ENCODE measurements around the gene PLPP2.
"Not testable (repeated sequence)": the region's sequence is repeated elsewhere in the genome, so short reads cannot be mapped to it uniquely, and the experiment has no call there.

The PLPP2 gene

DNA sequence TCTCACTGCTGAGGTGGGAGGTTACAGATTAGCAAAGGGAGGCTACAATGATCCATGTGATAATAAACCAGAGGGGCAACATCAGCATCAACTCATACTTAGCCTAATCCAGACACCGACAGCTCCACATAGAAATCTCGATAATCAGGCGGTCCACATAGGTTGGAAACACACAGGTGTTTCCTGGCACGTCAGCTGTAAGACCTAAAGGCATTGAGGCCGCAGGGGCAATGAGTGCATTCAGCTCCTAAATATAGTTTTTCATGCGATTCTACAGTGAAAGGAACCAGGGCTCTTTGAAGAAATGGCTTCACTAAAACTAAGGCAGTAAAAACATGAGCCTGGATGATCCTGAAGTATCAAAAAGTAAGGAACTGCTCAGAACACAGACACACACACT, 19.3 kb downstream of the PLPP2 start:
- no peak for DNase-seq

DNA sequence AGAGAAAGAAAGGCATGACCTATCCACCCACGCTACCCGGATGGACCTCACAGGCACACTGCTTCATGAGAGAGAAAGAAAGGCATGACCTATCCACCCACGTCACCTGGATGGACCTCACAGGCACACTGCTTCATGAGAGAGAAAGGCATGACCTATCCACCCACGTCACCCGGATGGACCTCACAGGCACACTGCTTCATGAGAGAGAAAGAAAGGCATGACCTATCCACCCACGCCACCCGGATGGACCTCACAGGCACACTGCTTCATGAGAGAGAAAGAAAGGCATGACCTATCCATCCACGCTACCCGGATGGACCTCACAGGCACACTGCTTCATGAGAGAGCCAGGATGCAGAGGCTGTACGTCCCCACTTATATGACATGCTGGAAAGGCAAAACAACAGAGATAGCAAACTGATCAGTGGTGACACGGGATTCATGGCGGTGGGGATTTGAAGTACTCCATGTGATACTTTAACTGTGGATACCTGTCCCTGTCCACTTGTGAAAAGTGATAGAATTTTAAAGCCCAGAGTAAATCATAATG, 20.4 kb downstream of the PLPP2 start:
- not testable (repeated sequence) for DNase-seq

DNA sequence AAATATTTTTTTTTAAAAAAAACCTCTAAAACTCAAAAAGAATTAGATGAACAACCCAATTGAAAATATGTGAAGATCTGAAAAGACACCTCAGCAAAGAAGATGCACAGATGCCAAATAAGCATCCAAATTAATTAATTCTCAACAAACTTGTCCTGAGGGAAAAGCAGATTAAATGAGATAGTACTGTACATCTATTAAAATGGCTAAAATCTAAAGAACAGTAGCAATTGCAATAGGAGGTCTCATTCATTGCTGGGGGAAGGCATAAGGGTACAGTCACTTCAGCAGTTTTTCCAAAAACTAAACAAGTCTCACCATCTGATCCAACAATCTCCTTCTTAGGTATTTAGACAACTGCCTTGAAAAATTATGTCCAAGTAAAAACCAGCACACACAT, 22.0 kb downstream of the PLPP2 start:
- no peak for DNase-seq

DNA sequence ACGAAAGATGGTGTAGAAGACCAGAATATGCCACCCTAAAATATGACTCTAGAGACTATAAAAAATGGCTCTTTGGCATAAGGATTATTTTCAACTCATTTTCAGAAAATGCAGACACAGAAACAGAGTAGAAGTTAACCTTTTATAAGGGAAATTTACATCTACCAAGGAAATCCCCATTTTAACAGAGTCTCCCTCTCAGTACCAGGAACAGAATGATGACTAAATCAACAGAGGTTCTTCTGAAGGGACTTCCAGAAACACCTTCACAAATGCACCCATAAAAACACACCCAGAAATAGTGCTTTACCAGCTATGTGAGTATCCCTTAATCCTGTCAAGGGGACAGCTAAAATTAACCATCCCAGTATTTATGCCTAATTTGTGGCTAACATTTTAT, 29.1 kb downstream of the PLPP2 start:
- DNase-seq, result no peak

DNA sequence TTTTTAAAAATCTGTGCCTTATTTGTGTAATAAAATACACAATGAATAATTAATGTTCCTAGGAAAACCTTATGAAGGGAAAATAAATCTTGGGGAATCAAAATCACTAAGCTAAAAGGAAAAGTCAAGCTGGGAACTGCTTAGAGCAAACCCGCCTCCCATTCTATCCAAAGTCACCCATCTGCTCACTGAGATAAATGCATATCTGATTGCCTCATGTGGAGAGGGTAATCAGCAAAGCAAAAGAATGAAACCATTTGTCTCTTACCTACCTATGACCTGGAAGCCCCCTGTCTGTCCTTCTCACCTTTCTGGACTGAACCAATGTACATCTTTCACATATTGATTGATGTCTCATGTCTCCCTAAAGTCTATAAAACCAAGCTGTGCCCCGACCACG, 34.4 kb downstream of the PLPP2 start:
- not testable (repeated sequence) for DNase-seq

DNA sequence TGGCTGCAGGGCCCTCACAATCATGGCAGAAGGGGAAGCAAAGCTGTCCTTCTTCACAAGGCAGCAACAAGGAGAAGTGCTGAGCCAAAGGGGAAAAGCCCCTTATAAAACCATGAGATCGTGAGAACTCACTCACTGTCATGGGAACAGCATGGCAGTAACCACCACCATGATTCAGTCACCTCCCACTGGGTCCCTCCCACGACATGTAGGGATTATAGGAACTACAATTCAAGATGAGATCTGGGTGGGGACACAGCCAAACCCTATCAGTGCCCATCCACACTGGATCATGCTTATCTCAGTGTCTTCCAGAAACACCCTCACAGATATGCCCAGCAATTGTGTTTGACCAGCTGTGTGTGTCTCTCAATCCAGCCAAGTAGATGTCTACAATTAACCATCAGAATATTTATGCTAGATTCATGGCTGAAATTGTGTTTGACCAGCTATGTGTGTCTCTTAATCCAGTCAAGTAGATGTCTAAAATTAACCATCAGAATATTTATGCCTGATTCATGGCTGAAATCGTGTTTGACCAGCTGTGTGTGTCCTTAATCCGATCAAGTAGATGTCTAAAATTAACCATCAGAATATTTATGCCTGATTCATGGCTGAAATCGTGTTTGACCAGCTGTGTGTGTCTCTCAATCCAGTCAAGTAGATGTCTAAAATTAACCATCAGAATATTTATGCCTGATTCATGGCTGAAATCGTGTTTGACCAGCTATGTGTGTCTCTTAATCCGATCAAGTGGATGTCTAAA, 38.6 kb downstream of the PLPP2 start:
- DNase-seq, result not testable (repeated sequence)

DNA sequence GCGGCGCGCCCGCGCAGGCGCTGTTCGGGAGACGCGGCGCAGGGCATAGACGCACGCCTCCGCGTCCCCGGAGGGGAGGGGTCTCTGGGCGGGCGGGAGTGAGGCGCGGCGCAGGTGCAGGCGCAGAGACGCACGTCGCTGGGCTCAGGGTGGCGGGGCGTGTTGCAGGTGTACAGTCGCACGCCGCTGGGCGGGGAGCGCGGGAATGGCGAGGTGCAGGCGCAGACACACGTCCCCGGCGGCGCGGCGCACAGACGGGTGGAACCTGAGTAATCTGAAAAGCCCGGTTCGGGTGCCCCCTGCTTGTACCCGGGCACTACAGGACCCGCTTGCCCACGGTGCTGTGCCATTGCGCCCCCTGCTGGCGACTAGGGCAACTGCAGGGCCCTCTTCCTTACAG, 44.7 kb downstream of the PLPP2 start:
- no peak for DNase-seq

DNA sequence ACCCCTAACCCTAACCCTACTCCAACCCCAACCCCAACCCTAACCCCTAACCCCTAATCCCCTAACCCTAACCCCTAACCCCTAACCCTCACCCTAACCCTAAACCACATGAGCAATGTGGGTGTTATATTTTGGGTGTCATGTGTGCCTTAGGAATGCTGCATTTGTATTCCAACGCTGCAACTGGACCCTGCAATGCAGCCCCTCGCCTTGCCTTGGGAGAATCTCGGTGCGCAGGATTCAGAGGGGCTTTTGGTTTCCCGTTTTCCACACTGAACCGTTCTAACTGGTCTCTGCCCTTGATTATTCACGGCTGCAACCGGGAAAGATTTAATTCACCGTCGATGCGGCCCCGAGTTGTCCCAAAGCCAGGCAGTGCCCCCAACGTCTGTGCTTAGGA, 45.3 kb downstream of the PLPP2 start:
- not testable (repeated sequence) for DNase-seq

DNA sequence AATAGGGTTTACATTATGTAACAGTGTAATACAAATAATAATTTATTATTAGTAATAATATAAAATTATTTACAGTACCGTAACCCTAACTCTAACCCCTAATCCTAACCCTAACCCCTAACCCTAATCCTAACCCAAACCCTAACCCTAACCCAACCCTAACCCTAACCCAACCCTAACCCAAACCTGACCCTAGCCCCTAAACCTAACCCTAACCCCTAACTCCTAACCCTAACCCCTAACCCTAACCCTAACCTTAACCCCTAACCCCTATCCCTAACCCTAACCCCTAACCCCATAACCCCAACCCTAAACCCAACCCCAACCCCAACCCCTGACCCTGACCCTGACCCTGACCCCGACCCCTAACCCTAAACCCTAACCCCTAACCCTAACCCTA, 45.7 kb downstream of the PLPP2 start:
- no peak for DNase-seq

Measured in hypothalamus (tissue), 51 donors.